A549 (cell line): ENCODE data around the gene LHX1.

Experiments used
- CHD2 ChIP-seq: fragments of 150-350 bp; IDR thresholded peaks from 2 replicates; pipeline ENCODE4 v1.6.1; 2014; ENCODE audit warnings: low read length; ENCODE audit not compliant: partially characterized antibody
- EHF ChIP-seq: fragments of 250-450 bp; sonication (Bioruptor Pico); IDR thresholded peaks from 2 replicates; pipeline ENCODE4 v1.5.0; 2020; ENCODE audit warnings: mild to moderate bottlenecking
- PHF8 ChIP-seq: fragments of 200-600 bp; sonication (generic); IDR thresholded peaks from 2 replicates; pipeline ENCODE4 v1.6.1; 2016; ENCODE audit warnings: low read depth, mild to moderate bottlenecking, antibody characterized with exemption, moderate library complexity, borderline replicate concordance
- POLR2A ChIP-seq: IDR thresholded peaks from 2 replicates; pipeline ENCODE4 v1.6.1; 2012; ENCODE audit warnings: mild to moderate bottlenecking, low read length
- TF ChIP-seq, protein P1 (sequence below): fragments of >200 bp; sonication (Bioruptor Twin); formaldehyde crosslinking; IDR thresholded peaks from 3 replicates; pipeline ENCODE4 v1.5.1; 2016
- TF ChIP-seq, protein P2 (sequence below): IDR thresholded peaks from 2 replicates; pipeline ENCODE4 v1.6.1; 2012; ENCODE audit warnings: low read depth, borderline replicate concordance
- TF ChIP-seq, protein P3 (sequence below): fragments of 200-600 bp; sonication (generic); IDR thresholded peaks from 2 replicates; pipeline ENCODE4 v1.6.1; 2016; ENCODE audit warnings: antibody characterized with exemption, mild to moderate bottlenecking, moderate library complexity

DNA sequence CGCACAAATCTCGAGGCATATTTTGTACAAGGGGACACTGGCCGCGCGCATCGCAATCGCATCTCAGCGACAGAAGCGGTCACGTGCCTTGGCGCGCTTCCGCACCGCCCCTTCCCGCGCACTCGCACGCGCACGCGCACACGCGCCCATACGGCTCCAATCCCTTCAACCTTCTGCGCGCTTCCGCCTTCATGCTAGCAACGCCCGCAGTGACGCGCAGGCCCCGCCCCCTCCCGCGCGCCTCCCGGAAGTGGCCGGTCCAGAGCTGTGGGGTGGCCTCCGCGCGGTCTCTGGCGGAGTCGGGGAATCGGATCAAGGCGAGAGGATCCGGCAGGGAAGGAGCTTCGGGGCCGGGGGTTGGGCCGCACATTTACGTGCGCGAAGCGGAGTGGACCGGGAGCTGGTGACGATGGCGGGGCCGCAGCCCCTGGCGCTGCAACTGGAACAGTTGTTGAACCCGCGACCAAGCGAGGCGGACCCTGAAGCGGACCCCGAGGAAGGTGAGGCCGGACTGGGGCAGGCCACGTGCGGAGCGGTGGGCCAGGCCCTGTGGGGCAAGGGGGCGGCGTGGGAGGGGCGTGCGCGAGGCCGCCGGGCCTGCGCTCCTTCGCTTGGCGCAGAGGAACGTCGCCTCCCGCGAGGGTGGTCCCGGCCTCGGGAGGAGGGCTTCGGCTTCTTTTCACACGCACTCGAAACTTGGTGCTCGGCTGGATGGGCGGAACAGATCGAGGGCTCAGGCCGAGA, 11.6 kb downstream of the LHX1 start, which contains the start of gene AATF:
- TF ChIP-seq POLR2A: peak; percentile 88
- no peak for TF ChIP-seq CHD2
- TF ChIP-seq, protein P1, sequence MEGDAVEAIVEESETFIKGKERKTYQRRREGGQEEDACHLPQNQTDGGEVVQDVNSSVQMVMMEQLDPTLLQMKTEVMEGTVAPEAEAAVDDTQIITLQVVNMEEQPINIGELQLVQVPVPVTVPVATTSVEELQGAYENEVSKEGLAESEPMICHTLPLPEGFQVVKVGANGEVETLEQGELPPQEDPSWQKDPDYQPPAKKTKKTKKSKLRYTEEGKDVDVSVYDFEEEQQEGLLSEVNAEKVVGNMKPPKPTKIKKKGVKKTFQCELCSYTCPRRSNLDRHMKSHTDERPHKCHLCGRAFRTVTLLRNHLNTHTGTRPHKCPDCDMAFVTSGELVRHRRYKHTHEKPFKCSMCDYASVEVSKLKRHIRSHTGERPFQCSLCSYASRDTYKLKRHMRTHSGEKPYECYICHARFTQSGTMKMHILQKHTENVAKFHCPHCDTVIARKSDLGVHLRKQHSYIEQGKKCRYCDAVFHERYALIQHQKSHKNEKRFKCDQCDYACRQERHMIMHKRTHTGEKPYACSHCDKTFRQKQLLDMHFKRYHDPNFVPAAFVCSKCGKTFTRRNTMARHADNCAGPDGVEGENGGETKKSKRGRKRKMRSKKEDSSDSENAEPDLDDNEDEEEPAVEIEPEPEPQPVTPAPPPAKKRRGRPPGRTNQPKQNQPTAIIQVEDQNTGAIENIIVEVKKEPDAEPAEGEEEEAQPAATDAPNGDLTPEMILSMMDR: no peak
- 0 out of 2 replicates have a peak, but pooled peaks have one; percentile 56 for TF ChIP-seq EHF (CRISPR knock-in tag)
- TF ChIP-seq, protein P2, sequence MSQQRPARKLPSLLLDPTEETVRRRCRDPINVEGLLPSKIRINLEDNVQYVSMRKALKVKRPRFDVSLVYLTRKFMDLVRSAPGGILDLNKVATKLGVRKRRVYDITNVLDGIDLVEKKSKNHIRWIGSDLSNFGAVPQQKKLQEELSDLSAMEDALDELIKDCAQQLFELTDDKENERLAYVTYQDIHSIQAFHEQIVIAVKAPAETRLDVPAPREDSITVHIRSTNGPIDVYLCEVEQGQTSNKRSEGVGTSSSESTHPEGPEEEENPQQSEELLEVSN: peak; percentile 100
- peak; percentile 95 for TF ChIP-seq PHF8
- TF ChIP-seq, protein P3, sequence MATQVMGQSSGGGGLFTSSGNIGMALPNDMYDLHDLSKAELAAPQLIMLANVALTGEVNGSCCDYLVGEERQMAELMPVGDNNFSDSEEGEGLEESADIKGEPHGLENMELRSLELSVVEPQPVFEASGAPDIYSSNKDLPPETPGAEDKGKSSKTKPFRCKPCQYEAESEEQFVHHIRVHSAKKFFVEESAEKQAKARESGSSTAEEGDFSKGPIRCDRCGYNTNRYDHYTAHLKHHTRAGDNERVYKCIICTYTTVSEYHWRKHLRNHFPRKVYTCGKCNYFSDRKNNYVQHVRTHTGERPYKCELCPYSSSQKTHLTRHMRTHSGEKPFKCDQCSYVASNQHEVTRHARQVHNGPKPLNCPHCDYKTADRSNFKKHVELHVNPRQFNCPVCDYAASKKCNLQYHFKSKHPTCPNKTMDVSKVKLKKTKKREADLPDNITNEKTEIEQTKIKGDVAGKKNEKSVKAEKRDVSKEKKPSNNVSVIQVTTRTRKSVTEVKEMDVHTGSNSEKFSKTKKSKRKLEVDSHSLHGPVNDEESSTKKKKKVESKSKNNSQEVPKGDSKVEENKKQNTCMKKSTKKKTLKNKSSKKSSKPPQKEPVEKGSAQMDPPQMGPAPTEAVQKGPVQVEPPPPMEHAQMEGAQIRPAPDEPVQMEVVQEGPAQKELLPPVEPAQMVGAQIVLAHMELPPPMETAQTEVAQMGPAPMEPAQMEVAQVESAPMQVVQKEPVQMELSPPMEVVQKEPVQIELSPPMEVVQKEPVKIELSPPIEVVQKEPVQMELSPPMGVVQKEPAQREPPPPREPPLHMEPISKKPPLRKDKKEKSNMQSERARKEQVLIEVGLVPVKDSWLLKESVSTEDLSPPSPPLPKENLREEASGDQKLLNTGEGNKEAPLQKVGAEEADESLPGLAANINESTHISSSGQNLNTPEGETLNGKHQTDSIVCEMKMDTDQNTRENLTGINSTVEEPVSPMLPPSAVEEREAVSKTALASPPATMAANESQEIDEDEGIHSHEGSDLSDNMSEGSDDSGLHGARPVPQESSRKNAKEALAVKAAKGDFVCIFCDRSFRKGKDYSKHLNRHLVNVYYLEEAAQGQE: no peak
